ENCODE data around the gene COX8C.

COX8C gene

GRCh38 chr14:93346926-93347721 is at the start of gene COX8C:
TSS of gene COX8C (plus strand) at chr14:93347182. CDS start at chr14:93347269, 87 bp downstream.
- DNase-seq, result no peak

- no peak for DNase-seq
Observed at GRCh38 chr14:93299416-93299815, 47.6 kb upstream of the COX8C start.

GRCh38 chr14:93299866-93300265 is 47.1 kb upstream of the COX8C start:
- no peak for DNase-seq

- no peak for DNase-seq
Observed at GRCh38 chr14:93301821-93302447, 45.0 kb upstream of the COX8C start.

- DNase-seq, result no peak
Observed at GRCh38 chr14:93302688-93303581, 44.0 kb upstream of the COX8C start.

- no peak for DNase-seq
Observed at GRCh38 chr14:93303659-93304058, 43.3 kb upstream of the COX8C start.

- no peak for DNase-seq
Observed at GRCh38 chr14:93304771-93305170, 42.2 kb upstream of the COX8C start.

- no peak for DNase-seq
Observed at GRCh38 chr14:93305725-93306418, 41.1 kb upstream of the COX8C start.

GRCh38 chr14:93306812-93307211 is 40.2 kb upstream of the COX8C start:
- DNase-seq, result no peak

GRCh38 chr14:93308686-93309345 is 38.2 kb upstream of the COX8C start:
- no peak for DNase-seq

- no peak for DNase-seq
Observed at GRCh38 chr14:93309427-93309966, 37.5 kb upstream of the COX8C start.

- DNase-seq, result no peak
Observed at GRCh38 chr14:93311082-93311481, 35.9 kb upstream of the COX8C start.

GRCh38 chr14:93315575-93315974 is 31.4 kb upstream of the COX8C start:
- DNase-seq, result no peak

GRCh38 chr14:93316716-93317115 is 30.3 kb upstream of the COX8C start:
- no peak for DNase-seq

GRCh38 chr14:93317210-93317874 is 29.6 kb upstream of the COX8C start:
- DNase-seq, result no peak

- DNase-seq, result no peak
Observed at GRCh38 chr14:93317875-93318807, 28.8 kb upstream of the COX8C start.

GRCh38 chr14:93318927-93319326 is 28.1 kb upstream of the COX8C start:
- no peak for DNase-seq

GRCh38 chr14:93319494-93319893 is 27.5 kb upstream of the COX8C start:
- DNase-seq, result no peak

- no peak for DNase-seq
Observed at GRCh38 chr14:93319958-93320357, 27.0 kb upstream of the COX8C start.

GRCh38 chr14:93320489-93320888 is 26.5 kb upstream of the COX8C start:
- DNase-seq, result no peak
